ENCODE measurements around the gene PHC3.
"Not testable (repeated sequence)": the region's sequence is repeated elsewhere in the genome, so short reads cannot be mapped to it uniquely, and the experiment has no call there.

Gene PHC3

DNA sequence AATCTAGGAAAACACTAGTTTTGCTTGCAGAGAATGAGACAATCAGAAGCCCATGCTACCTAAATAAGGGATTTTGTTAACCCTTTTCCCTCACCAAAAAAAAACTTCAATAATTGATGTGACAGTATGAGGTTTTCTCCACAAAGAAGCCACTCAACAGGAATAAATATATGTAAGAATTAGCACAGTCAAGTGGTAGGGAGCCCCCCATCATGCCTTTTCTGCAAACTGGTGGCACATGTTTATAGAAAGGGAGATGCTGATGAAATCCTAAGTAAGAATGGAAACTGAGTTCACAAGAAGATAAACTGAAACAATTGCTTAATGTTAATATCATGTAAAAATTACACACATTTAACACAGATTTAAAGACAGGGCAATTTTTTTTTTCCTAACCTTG is 51.0 kb downstream of the PHC3 start:
- TF ChIP-seq CTCF (conservative IDR thresholded peaks at IDR 0.05; ENCODE audit: low read depth, low read length) = no peak

GRCh38 chr3:170128977-170129431 is 52.5 kb downstream of the PHC3 start:
- no peak for DNase-seq (ENCODE audit: low read depth)
- TF ChIP-seq CTCF (conservative IDR thresholded peaks at IDR 0.05; ENCODE audit: low read depth, low read length) = no peak
- no peak overlapping the region for H3K4me3 ChIP-seq (ENCODE audit: low read depth, low read length)

More for the DNA sequence above, 51.0 kb downstream of the PHC3 start:
- H3K4me3 ChIP-seq (ENCODE audit: low read depth, low read length) = no peak overlapping the region
- no peak for DNase-seq (ENCODE audit: low read depth)

- no peak overlapping the region for H3K4me3 ChIP-seq (ENCODE audit: low read depth, low read length)
- TF ChIP-seq CTCF (conservative IDR thresholded peaks at IDR 0.05; ENCODE audit: low read depth, low read length) = no peak
- no peak for DNase-seq (ENCODE audit: low read depth)
Observed at GRCh38 chr3:170128259-170128976, 53.1 kb downstream of the PHC3 start.

GRCh38 chr3:170117134-170117533 is 64.4 kb downstream of the PHC3 start:
- peak; percentile 50 for TF ChIP-seq CTCF (conservative IDR thresholded peaks at IDR 0.05; ENCODE audit: low read depth, low read length)
- peak; percentile 39 for DNase-seq (ENCODE audit: low read depth)
- H3K4me3 ChIP-seq (ENCODE audit: low read depth, low read length) = no peak overlapping the region

DNA sequence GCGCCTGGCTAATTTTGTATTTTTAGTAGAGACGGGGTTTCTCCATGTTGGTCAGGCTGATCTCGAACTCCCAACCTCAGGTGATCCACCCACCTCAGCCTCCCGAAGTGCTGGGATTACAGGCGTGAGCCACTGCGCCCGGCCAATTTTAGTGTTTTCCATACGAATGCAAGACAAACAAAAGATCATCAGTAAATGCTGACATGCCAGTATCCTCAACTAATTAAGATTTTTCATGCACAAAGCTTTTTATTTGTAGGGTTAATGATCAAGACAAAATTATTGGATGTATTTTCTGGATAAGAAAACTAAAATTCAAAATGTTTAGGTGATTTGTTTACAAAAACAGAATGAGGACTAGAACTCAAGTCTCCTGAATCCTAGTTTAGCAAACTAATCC is 67.4 kb downstream of the PHC3 start:
- not testable (repeated sequence) for H3K4me3 ChIP-seq (ENCODE audit: low read depth, low read length); DNase-seq (ENCODE audit: low read depth)

DNA sequence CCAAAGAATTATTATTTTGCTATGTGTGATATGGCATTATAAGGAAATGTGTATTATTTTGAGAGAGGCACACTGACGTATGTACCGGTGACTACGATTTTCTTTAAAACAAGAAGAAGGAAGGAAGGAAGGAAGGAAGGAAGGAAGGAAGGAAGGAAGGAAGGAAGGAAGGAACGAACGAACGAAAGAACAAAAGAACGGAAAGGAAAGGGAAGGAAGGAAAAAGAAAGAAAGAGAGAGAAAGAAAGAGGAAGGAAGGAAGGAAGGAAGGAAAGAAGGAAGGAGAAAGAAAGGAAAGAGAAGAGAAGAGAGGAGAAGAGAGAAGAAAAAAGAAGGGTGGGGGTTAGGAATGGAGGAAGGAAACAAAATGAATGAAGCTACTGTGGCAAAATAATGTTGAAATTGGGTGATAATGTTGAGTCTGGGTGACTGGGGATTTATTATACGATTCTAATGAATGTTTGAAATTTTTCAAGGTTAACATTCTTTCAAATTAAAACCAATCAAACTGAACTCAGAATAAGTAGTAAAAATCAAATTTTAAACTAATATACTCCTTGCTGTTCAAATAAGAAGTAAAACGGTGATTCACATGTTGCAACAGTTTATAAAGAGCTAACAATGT is 70.3 kb downstream of the PHC3 start:
- no peak for DNase-seq (ENCODE audit: low read depth)
- H3K4me3 ChIP-seq (ENCODE audit: low read depth, low read length) = no peak overlapping the region
- no peak for TF ChIP-seq CTCF (conservative IDR thresholded peaks at IDR 0.05; ENCODE audit: low read depth, low read length)

- H3K4me3 ChIP-seq (ENCODE audit: low read depth, low read length) = no peak overlapping the region
- TF ChIP-seq CTCF (conservative IDR thresholded peaks at IDR 0.05; ENCODE audit: low read depth, low read length) = no peak
- DNase-seq (ENCODE audit: low read depth) = no peak
Observed at GRCh38 chr3:170109579-170110293, 71.8 kb downstream of the PHC3 start.

All from choroid plexus epithelial cell (primary cell).